T-helper 2 cell (primary cell): Measurements from ENCODE around the gene BCAS1.
"Not testable (repeated sequence)": the region's sequence is repeated elsewhere in the genome, so short reads cannot be mapped to it uniquely, and the experiment has no call there.

ENCODE experiments used
- DNase-seq, 5 experiments: peaks; one replicate each; pipeline versions ENCODE4 v3.0.0 to v3.0.0-alpha.2; 2012 to 2022

Gene BCAS1

GRCh38 chr20:54013471-54013870 lies 56.9 kb downstream of the BCAS1 start:
- DNase-seq = no peak

DNA sequence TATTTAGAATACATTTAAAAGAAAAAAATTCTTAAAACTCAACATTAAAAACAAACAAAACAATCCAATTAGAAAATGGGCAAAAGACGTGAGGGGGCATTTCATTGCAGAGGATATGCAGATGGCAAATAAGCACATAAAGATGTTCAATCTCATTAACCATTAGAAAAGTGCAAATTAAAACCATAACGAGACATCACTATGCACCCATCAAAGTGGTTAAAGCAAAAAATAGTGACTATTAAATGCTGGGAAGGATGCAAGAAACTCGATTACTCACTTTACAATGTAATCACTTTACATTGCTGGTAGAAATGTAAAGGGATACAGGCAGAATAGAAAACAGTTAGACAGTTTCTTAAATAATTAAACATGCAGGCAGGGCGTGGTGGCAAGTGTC lies 59.0 kb downstream of the BCAS1 start:
- DNase-seq = no peak

- not testable (repeated sequence) for DNase-seq
These were observed 64.2 kb downstream of the BCAS1 start for GRCh38 chr20:54006216-54006615.

GRCh38 chr20:54005524-54005923 lies 64.9 kb downstream of the BCAS1 start:
- no peak for DNase-seq

- peak in 1 of 5 experiments; percentile 47 for DNase-seq
These were observed 65.9 kb downstream of the BCAS1 start for GRCh38 chr20:54004445-54004844.

GRCh38 chr20:54002741-54003140 lies 67.7 kb downstream of the BCAS1 start:
- no peak for DNase-seq

DNA sequence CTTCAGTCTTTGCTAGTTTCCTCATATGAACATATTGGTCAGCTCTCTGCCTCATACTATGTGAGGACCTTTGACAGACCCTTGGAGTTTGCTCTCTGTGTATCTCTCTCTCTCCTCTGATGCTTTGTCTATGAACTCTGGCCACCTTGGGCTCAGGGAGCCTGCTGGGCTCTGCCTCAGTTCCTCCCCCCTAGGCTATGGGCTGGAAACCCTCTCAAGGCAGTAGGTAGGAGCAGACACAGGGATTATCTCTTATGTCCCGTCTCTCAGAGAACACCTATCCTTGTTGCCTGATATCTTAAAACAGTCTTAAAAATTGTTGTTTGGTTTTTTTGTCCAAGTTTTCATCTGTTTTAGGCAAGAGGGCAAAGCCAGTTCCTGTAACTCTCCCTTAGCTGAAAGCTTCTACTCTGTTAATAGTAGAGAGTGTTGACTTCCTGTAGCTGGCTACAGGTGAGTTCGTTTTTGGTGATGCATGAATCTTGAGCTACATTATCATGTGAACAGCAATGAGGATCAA lies 68.3 kb downstream of the BCAS1 start:
- DNase-seq = no peak

GRCh38 chr20:54000914-54001313 lies 69.5 kb downstream of the BCAS1 start:
- DNase-seq = no peak

DNA sequence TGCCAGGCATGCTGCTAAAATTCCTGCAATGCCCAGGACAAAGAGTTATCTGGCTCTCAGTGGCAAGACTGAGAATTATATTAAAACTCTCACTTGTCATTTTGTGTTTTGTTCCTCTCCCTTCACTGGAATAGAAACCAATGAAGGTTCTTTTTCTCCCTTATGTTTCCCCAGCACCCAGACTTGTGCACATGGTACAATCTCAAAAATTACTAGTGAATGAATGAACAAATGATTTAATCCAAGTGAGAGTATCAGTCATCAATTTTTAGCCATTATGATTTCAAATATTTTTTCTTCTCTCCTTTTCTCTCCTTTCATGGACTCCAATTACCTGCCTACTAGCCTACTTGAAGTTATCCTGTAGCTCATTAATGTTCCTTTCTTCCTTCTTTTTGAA lies 70.1 kb downstream of the BCAS1 start:
- no peak for DNase-seq

GRCh38 chr20:53999077-53999476 lies 71.3 kb downstream of the BCAS1 start:
- DNase-seq = no peak

DNA sequence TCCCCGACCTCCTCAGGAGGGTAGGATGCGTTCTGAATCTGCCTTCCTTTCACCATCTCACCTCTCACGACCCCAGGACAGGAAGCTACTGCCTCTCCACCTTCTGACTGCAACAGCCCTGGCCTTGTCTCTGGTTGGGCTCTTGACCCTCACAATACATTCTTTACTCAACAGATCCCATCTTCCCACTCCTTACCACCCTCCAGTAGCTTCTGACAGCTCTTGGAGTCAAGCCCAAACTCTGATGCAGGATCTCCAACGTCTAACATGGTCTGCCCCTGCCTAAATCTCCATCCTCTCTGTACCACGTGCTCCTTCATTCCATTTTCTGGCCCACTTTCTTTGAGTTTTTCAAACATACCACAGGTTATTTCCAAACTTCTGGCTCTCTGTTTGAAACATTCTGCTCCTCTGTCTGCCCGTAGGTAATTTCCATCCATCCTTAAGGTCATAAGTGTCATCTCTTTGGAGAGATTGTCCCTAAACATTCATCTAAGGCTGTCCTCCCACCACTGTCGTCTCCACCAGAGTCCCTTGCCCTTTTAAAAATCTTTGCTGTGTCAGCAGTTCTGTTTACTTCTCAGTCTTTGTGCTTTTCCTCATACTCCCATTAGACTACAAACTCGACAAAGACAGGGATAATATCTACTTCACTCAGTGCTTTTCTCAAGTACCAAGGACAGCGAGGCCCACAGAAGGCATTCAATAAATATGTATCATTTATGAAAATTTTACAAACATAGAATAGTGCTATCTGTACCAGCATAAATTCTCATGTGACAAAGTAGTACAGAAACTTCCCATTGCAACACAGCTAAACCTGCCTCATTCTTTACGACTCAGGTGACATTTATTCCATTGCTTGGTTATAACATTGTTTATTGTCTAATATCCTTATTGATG lies 73.6 kb downstream of the BCAS1 start:
- no peak for DNase-seq

DNA sequence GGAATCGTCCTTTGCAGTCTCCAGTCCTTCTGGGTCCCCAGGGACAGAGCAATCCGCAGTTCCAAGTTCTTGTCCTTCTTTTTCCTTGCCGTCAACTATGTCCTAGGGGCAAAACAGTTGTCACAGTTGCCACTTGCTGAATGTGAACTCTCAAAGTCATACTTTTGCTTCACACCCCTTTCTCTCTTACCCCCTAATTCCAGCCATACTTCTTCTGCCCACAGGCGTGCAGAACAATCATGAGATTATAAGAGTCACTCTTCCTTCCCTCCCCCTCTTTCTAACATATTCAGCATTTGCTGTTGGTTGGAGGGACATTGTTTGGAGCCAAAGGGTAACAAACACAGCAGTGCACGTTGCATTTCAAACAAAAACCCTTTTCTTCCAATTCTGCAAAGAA lies 74.4 kb downstream of the BCAS1 start:
- no peak for DNase-seq

- DNase-seq = no peak
These were observed 76.3 kb downstream of the BCAS1 start for GRCh38 chr20:53994088-53994487.

GRCh38 chr20:53993310-53993709 lies 77.1 kb downstream of the BCAS1 start:
- no peak for DNase-seq

GRCh38 chr20:53990768-53991450 lies 79.5 kb downstream of the BCAS1 start:
- no peak for DNase-seq

DNA sequence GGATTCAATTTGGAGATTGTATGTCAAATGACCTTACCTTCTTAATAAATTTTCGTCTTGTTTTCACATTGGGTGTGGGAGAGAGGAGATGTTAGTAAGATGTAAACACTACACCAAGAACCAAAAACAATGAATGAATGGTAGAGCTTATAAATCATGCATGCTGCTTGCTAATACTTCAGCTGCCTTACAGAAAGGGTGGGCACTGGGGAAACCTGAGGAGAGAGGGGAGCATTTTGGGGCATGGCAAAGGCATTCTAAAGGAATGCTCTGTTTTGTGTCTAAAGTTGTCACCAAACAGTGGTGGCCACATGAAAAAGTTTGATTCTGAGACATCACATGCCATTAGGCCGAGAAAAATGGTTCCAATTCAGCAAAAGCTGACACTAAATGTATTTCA lies 80.4 kb downstream of the BCAS1 start:
- no peak for DNase-seq

DNA sequence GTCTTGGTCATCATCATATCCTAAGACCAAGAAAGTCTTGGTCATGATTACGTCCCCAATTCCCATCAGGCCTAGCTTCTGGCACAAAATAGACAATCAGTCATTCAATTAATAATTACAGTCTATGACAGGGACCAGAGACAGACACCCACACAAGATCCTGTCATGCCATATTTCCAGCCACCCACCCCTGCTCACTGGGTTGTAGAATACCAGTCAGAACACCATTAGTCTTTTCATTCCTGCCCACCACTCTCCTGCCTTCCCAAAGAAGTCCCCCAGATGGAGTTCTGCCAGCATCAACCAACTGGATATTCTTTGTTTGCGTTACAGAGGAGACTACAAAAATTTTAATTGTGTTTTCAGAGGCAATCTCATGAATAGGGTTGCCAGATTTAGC lies 81.0 kb downstream of the BCAS1 start:
- DNase-seq = no peak

- no peak for DNase-seq
These were observed 84.2 kb downstream of the BCAS1 start for GRCh38 chr20:53986037-53986650.

- no peak for DNase-seq
These were observed 85.3 kb downstream of the BCAS1 start for GRCh38 chr20:53985150-53985518.

- DNase-seq = no peak
These were observed 85.8 kb downstream of the BCAS1 start for GRCh38 chr20:53984356-53985149.

GRCh38 chr20:53983401-53983800 lies 87.0 kb downstream of the BCAS1 start:
- DNase-seq = no peak

GRCh38 chr20:53982624-53983023 lies 87.8 kb downstream of the BCAS1 start:
- no peak for DNase-seq
